SH-SY5Y (cell line): Measurements from ENCODE around the gene FLNB.

Experiments used
- GATA2 ChIP-seq: IDR thresholded peaks from 2 replicates; pipeline ENCODE4 v1.6.1; 2011; ENCODE audit warnings: mild to moderate bottlenecking, low read depth, low read length
- GATA3 ChIP-seq: IDR thresholded peaks from 2 replicates; pipeline ENCODE4 v1.6.1; 2011; ENCODE audit warnings: low read depth, mild to moderate bottlenecking, low read length, moderate library complexity

DNA sequence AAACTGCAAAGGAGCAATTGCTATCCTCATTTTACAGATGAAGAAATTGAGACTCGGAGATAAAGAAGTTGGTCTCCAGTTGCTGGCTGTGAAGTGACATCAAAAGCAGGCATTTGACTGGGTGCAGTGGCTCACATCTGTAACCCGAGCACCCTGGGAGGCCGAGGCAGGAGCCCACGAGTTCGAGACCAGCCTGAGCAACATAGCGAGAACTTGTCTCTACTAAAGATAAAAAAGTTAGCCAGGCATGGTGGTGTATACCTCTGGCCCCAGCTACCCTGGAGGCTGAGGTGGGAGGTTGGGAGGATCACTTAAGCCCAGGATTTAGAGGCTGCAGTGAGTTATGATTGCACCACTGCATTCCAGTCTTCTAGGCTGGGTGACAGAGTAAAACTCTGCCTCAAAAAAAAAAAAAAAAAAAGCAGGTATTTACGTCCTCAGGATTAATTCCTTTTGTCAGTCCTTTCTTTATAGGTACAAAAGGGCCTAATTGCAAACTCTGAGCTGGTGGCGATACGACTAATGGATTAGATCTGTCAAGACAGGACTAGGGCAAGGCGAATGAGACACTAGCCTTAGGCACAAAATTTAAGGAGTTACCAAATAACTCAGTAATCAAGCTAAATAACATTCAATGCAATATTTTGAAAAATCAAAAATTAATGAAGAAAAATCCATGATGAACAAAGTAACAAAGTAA is 208.4 kb downstream of the FLNB start:
- no peak for TF ChIP-seq GATA3
- TF ChIP-seq GATA2, result no peak
